ENCODE results near the gene DDAH2.

The DDAH2 gene

GRCh38 chr6:31728767-31729514 is at the start of gene DDAH2:
Gene DDAH2, minus strand, starts transcription at chr6:31729299. Its CDS starts 138 bp downstream, at chr6:31729161.
- no peak for DNase-seq

- no peak for DNase-seq
Measured at GRCh38 chr6:31778193-31778592, 49.1 kb upstream of the DDAH2 start.

- no peak for DNase-seq
Measured at GRCh38 chr6:31777667-31778050, 48.6 kb upstream of the DDAH2 start.

- peak; percentile 90 for DNase-seq
Measured at GRCh38 chr6:31776989-31777666, 48.0 kb upstream of the DDAH2 start, which contains the start of gene VWA7. Gene VWA7, minus strand, starts transcription at chr6:31777328. Its CDS starts 549 bp downstream, at chr6:31776779.

- DNase-seq = no peak
Measured at GRCh38 chr6:31776485-31776988, 47.4 kb upstream of the DDAH2 start.

GRCh38 chr6:31775633-31776484 is 46.8 kb upstream of the DDAH2 start:
- no peak for DNase-seq

GRCh38 chr6:31775184-31775583 is 46.1 kb upstream of the DDAH2 start:
- DNase-seq = no peak

GRCh38 chr6:31771992-31772358 is 42.9 kb upstream of the DDAH2 start:
- DNase-seq = no peak

GRCh38 chr6:31770860-31771259 is 41.8 kb upstream of the DDAH2 start:
- DNase-seq = no peak

- DNase-seq = peak; percentile 81
Measured at GRCh38 chr6:31769684-31770371, 40.7 kb upstream of the DDAH2 start.

- DNase-seq = peak; percentile 88
Measured at GRCh38 chr6:31768363-31769257, 39.5 kb upstream of the DDAH2 start.

- no peak for DNase-seq
Measured at GRCh38 chr6:31767096-31767645, 38.1 kb upstream of the DDAH2 start.

- DNase-seq = no peak
Measured at GRCh38 chr6:31765910-31766794, 37.1 kb upstream of the DDAH2 start.

- no peak for DNase-seq
Measured at GRCh38 chr6:31765559-31765909, 36.4 kb upstream of the DDAH2 start.

- DNase-seq = no peak
Measured at GRCh38 chr6:31764198-31764597, 35.1 kb upstream of the DDAH2 start.

GRCh38 chr6:31763619-31763940 is 34.5 kb upstream of the DDAH2 start:
- DNase-seq = no peak

- DNase-seq = no peak
Measured at GRCh38 chr6:31762878-31763618, 33.9 kb upstream of the DDAH2 start.

- no peak for DNase-seq
Measured at GRCh38 chr6:31762356-31762755, 33.3 kb upstream of the DDAH2 start, which contains the start of gene SAPCD1. Gene SAPCD1, plus strand, starts transcription at chr6:31762656. Its CDS starts 399 bp downstream, at chr6:31763055.

GRCh38 chr6:31761343-31761742 is 32.2 kb upstream of the DDAH2 start:
- DNase-seq = no peak

GRCh38 chr6:31760790-31761189 is 31.7 kb upstream of the DDAH2 start:
- DNase-seq = no peak
